ENCODE measurements around the gene TMPRSS15.

DNA sequence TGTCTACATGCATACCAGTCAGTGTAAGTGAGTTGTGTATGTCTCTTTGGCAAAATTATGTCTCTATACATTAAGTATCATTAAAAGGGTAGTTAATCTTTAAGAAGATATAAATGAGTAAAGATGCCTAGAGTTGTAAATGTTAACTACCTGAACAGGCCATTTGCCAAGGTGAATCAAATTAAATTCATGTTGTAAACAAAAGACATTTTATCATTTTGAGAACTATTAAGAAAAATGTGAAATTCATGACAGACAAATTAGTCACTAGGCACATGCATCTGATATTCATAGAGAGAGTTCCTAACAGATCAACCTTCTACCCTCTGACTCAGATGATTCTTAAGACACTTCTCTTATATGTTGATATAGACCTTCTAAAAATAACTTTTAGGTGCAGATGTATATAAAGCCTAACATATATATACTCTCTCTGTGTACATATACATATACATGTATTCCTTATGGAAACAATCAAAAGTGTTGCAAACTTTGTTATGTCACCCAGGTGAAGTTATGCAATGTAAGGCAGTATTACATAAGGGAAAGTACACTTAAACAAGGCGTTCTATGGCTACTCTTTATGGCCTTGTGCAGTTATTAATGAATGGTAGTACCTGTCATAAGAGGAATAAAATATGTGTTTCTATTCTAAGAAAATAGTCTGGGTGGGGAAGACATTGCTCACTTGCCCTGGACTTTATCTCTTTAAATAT is at the start of gene TMPRSS15:
- TF ChIP-seq, protein P1, sequence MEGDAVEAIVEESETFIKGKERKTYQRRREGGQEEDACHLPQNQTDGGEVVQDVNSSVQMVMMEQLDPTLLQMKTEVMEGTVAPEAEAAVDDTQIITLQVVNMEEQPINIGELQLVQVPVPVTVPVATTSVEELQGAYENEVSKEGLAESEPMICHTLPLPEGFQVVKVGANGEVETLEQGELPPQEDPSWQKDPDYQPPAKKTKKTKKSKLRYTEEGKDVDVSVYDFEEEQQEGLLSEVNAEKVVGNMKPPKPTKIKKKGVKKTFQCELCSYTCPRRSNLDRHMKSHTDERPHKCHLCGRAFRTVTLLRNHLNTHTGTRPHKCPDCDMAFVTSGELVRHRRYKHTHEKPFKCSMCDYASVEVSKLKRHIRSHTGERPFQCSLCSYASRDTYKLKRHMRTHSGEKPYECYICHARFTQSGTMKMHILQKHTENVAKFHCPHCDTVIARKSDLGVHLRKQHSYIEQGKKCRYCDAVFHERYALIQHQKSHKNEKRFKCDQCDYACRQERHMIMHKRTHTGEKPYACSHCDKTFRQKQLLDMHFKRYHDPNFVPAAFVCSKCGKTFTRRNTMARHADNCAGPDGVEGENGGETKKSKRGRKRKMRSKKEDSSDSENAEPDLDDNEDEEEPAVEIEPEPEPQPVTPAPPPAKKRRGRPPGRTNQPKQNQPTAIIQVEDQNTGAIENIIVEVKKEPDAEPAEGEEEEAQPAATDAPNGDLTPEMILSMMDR (IDR thresholded peaks at IDR 0.05; ENCODE audit: insufficient read depth, low read depth, low read length): no peak
- TF ChIP-seq EZH2 (IDR thresholded peaks at IDR 0.05; ENCODE audit: insufficient read depth, low read length): no peak
